H1 (cell line): Measurements from ENCODE around the gene TNFAIP2. TPM values are rescaled to one million over a fixed set of nuclear protein-coding genes. Genes with fewer than 3 reads are reported as not detected.

Experiments
- CTCF ChIA-PET: fragments of 300-600 bp; sonication (Branson Sonifier 250); formaldehyde crosslinking; loops from one replicate; lab custom pipeline; 2021; ENCODE audit not compliant: partially characterized antibody; lab: Charles Lee
- POLR2A ChIA-PET: fragments of 300-600 bp; sonication (Branson Sonifier 250); formaldehyde crosslinking; loops from one replicate; lab custom pipeline; 2021; ENCODE audit warnings: inconsistent platforms; ENCODE audit not compliant: partially characterized antibody; lab: Charles Lee
- DNase-seq, 2 experiments: peaks; one replicate each; pipeline versions ENCODE4 v3.0.0 to v3.0.0-alpha.2; 2010 to 2022; ENCODE audit warnings: low spot score in 2 of 2, low read depth in 1 of 2, mixed read lengths in 1 of 2
- FAIRE-seq: peaks from 2 replicates; lab custom pipeline; 2011; peaks lifted over from hg19 to GRCh38; lab: Jason Lieb, UNC
- H2AFZ ChIP-seq: 2 replicates; pipeline ENCODE4 v1.8.1; 2012; ENCODE audit warnings: low read length, inconsistent platforms
- H2AK5ac ChIP-seq: 2 replicates; pipeline ENCODE4 v1.6.1; 2013; ENCODE audit warnings: low read depth, low read length
- H2BK120ac ChIP-seq: replicated peaks from 2 replicates; pipeline ENCODE3; 2013; ENCODE audit warnings: low read depth, low read length, inconsistent platforms
- H2BK12ac ChIP-seq: 2 replicates; pipeline ENCODE4 v1.6.1; 2013; ENCODE audit warnings: low read depth, low read length
- H2BK15ac ChIP-seq: 2 replicates; pipeline ENCODE4 v1.6.1; 2013; ENCODE audit warnings: low read length
- H2BK20ac ChIP-seq: 2 replicates; pipeline ENCODE4 v1.6.1; 2013; ENCODE audit warnings: low read length
- H2BK5ac ChIP-seq: 2 replicates; pipeline ENCODE4 v1.6.1; 2013; ENCODE audit warnings: low read depth, low read length
- H3K14ac ChIP-seq: 2 replicates; pipeline ENCODE4 v1.6.1; 2013; ENCODE audit warnings: inconsistent platforms; ENCODE audit not compliant: insufficient read length
- H3K18ac ChIP-seq: 2 replicates; pipeline ENCODE4 v1.6.1; 2013; ENCODE audit warnings: low read length; ENCODE audit errors: extremely low read depth
- H3K23ac ChIP-seq: 2 replicates; pipeline ENCODE4 v1.6.1; 2013; ENCODE audit warnings: inconsistent platforms; ENCODE audit not compliant: insufficient read length
- H3K23me2 ChIP-seq: 2 replicates; pipeline ENCODE4 v1.6.1; 2013; ENCODE audit warnings: low read depth, low read length
- H3K27ac ChIP-seq: 2 replicates; pipeline ENCODE4 v1.6.1; 2011; ENCODE audit warnings: low read depth, low read length, inconsistent platforms
- H3K27me3 ChIP-seq, 4 experiments: replicated peaks in 1 of 4; 1 replicate in 1 of 4; 2 replicates in 3 of 4; pipeline versions ENCODE4 v1.6.1 to v1.8.1; 2011 to 2013; ENCODE audit warnings: low read length in 3 of 4, mild to moderate bottlenecking in 3 of 4, inconsistent platforms in 2 of 4, mixed read lengths in 2 of 4, moderate library complexity in 1 of 4; ENCODE audit not compliant: control insufficient read depth in 3 of 4, insufficient read depth in 3 of 4; ENCODE audit errors: extremely low read depth in 1 of 4
- H3K36me3 ChIP-seq, 4 experiments: 2 replicates each; pipeline versions ENCODE4 v1.6.1 to v1.8.1; 2011 to 2013; ENCODE audit warnings: mild to moderate bottlenecking in 4 of 4, low read length in 3 of 4, moderate library complexity in 2 of 4, control low read depth in 1 of 4, inconsistent platforms in 1 of 4; ENCODE audit not compliant: insufficient read depth in 4 of 4, control insufficient read depth in 2 of 4
- H3K4ac ChIP-seq: replicated peaks from 2 replicates; pipeline ENCODE3; 2013; ENCODE audit warnings: low read length, low read depth, mixed read lengths, inconsistent platforms; ENCODE audit not compliant: insufficient read length
- H3K4me1 ChIP-seq, 4 experiments: replicated peaks in 1 of 4; 1 replicate in 1 of 4; 2 replicates in 3 of 4; pipeline versions ENCODE4 v1.6.1 to v1.8.1; 2011 to 2013; ENCODE audit warnings: low read length in 3 of 4, inconsistent platforms in 2 of 4, mixed read lengths in 1 of 4; ENCODE audit not compliant: insufficient read depth in 4 of 4, control insufficient read depth in 3 of 4
- H3K4me2 ChIP-seq, 2 experiments: 2 replicates each; pipeline versions ENCODE4 v1.6.1 to v1.8.1; 2011 to 2013; ENCODE audit warnings: low read depth in 2 of 2, low read length in 2 of 2, control low read depth in 1 of 2, inconsistent platforms in 1 of 2, mild to moderate bottlenecking in 1 of 2; ENCODE audit not compliant: insufficient read depth in 1 of 2
- H3K4me3 ChIP-seq, 4 experiments: fragments of 200-600, 300-600 bp in 1 of 4; sonication (generic), shearing (Covaris generic), sonication (Bioruptor Twin) in 1 of 4; 2 replicates each; pipeline versions ENCODE4 v1.5.1 to v1.8.1; 2011 to 2016; ENCODE audit warnings: low read length in 4 of 4, low read depth in 3 of 4, control low read depth in 2 of 4, inconsistent platforms in 2 of 4, mild to moderate bottlenecking in 2 of 4, mixed read lengths in 1 of 4, moderate library complexity in 1 of 4; ENCODE audit not compliant: insufficient read depth in 2 of 4; ENCODE audit errors: extremely low read depth in 1 of 4
- H3K56ac ChIP-seq: replicated peaks from 2 replicates; pipeline ENCODE3; 2013; ENCODE audit warnings: low read depth, mild to moderate bottlenecking, mixed read lengths, low read length, inconsistent platforms; ENCODE audit not compliant: insufficient read length
- H3K79me1 ChIP-seq: 2 replicates; pipeline ENCODE4 v1.6.1; 2013; ENCODE audit warnings: low read depth, low read length, control low read depth
- H3K79me2 ChIP-seq, 2 experiments: 2 replicates each; pipeline versions ENCODE4 v1.6.1 to v1.8.1; 2012 to 2013; ENCODE audit warnings: low read length in 2 of 2, mild to moderate bottlenecking in 2 of 2, inconsistent platforms in 1 of 2; ENCODE audit not compliant: insufficient read depth in 2 of 2, control insufficient read depth in 1 of 2
- H3K9ac ChIP-seq, 4 experiments: replicated peaks in 1 of 4; 1 replicate in 1 of 4; 2 replicates in 3 of 4; pipeline versions ENCODE4 v1.6.1 to v1.8.1; 2011 to 2013; ENCODE audit warnings: low read depth in 3 of 4, low read length in 3 of 4, control low read depth in 2 of 4, mild to moderate bottlenecking in 2 of 4, moderate library complexity in 2 of 4, inconsistent platforms in 1 of 4; ENCODE audit errors: extremely low read depth in 1 of 4
- H3K9me3 ChIP-seq, 2 experiments: 2 replicates each; pipeline versions ENCODE4 v1.6.1 to v1.8.1; 2012 to 2013; ENCODE audit warnings: mild to moderate bottlenecking in 2 of 2, moderate library complexity in 2 of 2, control low read depth in 1 of 2, inconsistent platforms in 1 of 2, low read depth in 1 of 2, low read length in 1 of 2, mixed read lengths in 1 of 2; ENCODE audit not compliant: insufficient read depth in 2 of 2
- H4K20me1 ChIP-seq, 2 experiments: replicated peaks in 1 of 2; 2 replicates each; pipeline versions ENCODE3 to v1.8.1; 2011 to 2013; ENCODE audit warnings: inconsistent platforms in 2 of 2, low read length in 2 of 2, mild to moderate bottlenecking in 1 of 2; ENCODE audit not compliant: insufficient read depth in 2 of 2, control insufficient read depth in 1 of 2
- H4K5ac ChIP-seq: 2 replicates; pipeline ENCODE4 v1.6.1; 2013; ENCODE audit warnings: low read length, low read depth, mixed read lengths, inconsistent platforms; ENCODE audit not compliant: insufficient read length
- H4K8ac ChIP-seq: 2 replicates; pipeline ENCODE4 v1.8.0; 2013; ENCODE audit warnings: mild to moderate bottlenecking, moderate library complexity, low read length, inconsistent platforms; ENCODE audit not compliant: insufficient read depth; ENCODE audit errors: extremely low read depth
- H4K91ac ChIP-seq: replicated peaks from 2 replicates; pipeline ENCODE3; 2013; ENCODE audit warnings: low read length, mixed read lengths, inconsistent platforms; ENCODE audit not compliant: insufficient read length
- CHD2 ChIP-seq: IDR thresholded peaks from 2 replicates; pipeline ENCODE4 v1.6.1; 2012; ENCODE audit warnings: low read length, improper control_type of control experiment
- JUN ChIP-seq: IDR thresholded peaks from 2 replicates; pipeline ENCODE4 v1.6.1; 2011; ENCODE audit warnings: low read depth, mild to moderate bottlenecking, improper control_type of control experiment, low read length
- JUND ChIP-seq: IDR thresholded peaks from 2 replicates; pipeline ENCODE4 v1.6.1; 2011; ENCODE audit warnings: mild to moderate bottlenecking, improper control_type of control experiment, low read length
- KDM4A ChIP-seq: IDR thresholded peaks from one replicate; pipeline ENCODE4 v1.7.1; 2012; ENCODE audit warnings: low read depth, mild to moderate bottlenecking, moderate library complexity, low read length, inconsistent platforms; ENCODE audit not compliant: severe bottlenecking
- KDM5A ChIP-seq: fragments of 200-600 bp; IDR thresholded peaks from 2 replicates; pipeline ENCODE4 v1.7.1; 2012; ENCODE audit warnings: mild to moderate bottlenecking, low read length, inconsistent platforms, mixed read lengths
- RBBP5 ChIP-seq: IDR thresholded peaks from 2 replicates; pipeline ENCODE4 v1.7.1; 2012; ENCODE audit warnings: low read depth, mild to moderate bottlenecking, inconsistent platforms, low read length, moderate library complexity, borderline replicate concordance
- SAP30 ChIP-seq: fragments of 300-600 bp; sonication (generic); IDR thresholded peaks from 2 replicates; pipeline ENCODE4 v1.7.1; 2012; ENCODE audit warnings: low read length, moderate library complexity, mild to moderate bottlenecking, inconsistent platforms; ENCODE audit not compliant: insufficient read depth, insufficient replicate concordance
- SIX5 ChIP-seq: IDR thresholded peaks from 2 replicates; pipeline ENCODE4 v1.6.1; 2011; ENCODE audit warnings: mild to moderate bottlenecking, low read depth, low read length
- SRF ChIP-seq: IDR thresholded peaks from 2 replicates; pipeline ENCODE4 v1.6.1; 2011; ENCODE audit warnings: mild to moderate bottlenecking, low read depth, low read length, moderate library complexity
- TBP ChIP-seq: IDR thresholded peaks from 2 replicates; pipeline ENCODE4 v1.6.1; 2011; ENCODE audit warnings: low read depth, low read length, improper control_type of control experiment
- WGBS, 2 experiments: shearing (Covaris generic) in 1 of 2; methylation state at CpG; one replicate each; pipeline versions ENCODE4 v1.1.6 to v1.1.7; 2013 to 2015; ENCODE audit warnings: low lambda C conversion rate in 2 of 2, mixed read lengths in 2 of 2, inconsistent platforms in 1 of 2, low coverage in 1 of 2, missing lambda C conversion rate in 1 of 2; ENCODE audit not compliant: insufficient replicate concordance in 2 of 2, insufficient coverage in 1 of 2, insufficient read length in 1 of 2; ENCODE audit errors: extremely low coverage in 1 of 2, missing lambda C conversion rate in 1 of 2; 5-methylcytosine and 5-hydroxymethylcytosine counted together
- polyA plus RNA-seq, 7 experiments: library from polyadenylated mRNA; depleted of rRNA in 3 of 7; stranded (reverse) in 5 of 7; unstranded in 2 of 7; fragments of >200 nt in 5 of 7; fragments of 200-250 nt in 2 of 7; gene quantifications; 1 replicate in 5 of 7; 2 replicates in 1 of 7; 4 replicates in 1 of 7; pipeline versions ENCODE4 v1.2.1 to v1.2.3, GENCODE V29; 2011 to 2013; ENCODE audit warnings: missing spikeins in 2 of 7, mixed read lengths in 2 of 7
- total RNA-seq: library from RNA; stranded (reverse); fragmentation: NEBNext Ultra II Directional; extraction: Animal tissue kit (Norgen Biotek cat#: 25700); gene quantifications from 2 replicates; pipeline ENCODE4 v1.2.1, GENCODE V29; 2021

The TNFAIP2 gene
- total and polyA plus RNA-seq, 2 of the 8 experiments (the other 6 are each of a cell fraction or from before 2014, with no cell fraction given), result 28.3 to 34.5 TPM

- ChIA-PET CTCF (interaction anchor here (0.6 to 7.0 kb wide), 21 partner anchors 10 to 233 kb away, joined by 3 to 74 read pairs (median 4); partner anchors contain the start of gene EXOC3L4), POLR2A (no interaction called here)
- Histone ChIP-seq H2BK5ac (no peak overlapping the region), H3K79me2 (no peaks in the 10 kb centered on the region), H3K36me3 (no peaks in the 10 kb centered on the region), H3K27me3 (peaks cover 0 to 13% (median 9%) of the 10 kb centered on the region in 4 experiments; a peak in 3 of 7 replicates), H3K4me2 (no peak overlapping the region), H3K4me1 (peaks cover 0 to 6% (median 0%) of the 10 kb centered on the region in 4 experiments; a peak in 2 of 7 replicates), H4K91ac (no peak overlapping the region), H3K79me1 (no peaks in the 10 kb centered on the region), H2AFZ (no peak overlapping the region), H3K4ac (no peak overlapping the region), H4K8ac (peak overlapping the region; percentile 35; the same call in 1 of the 2 replicates), H3K9me3 (no peaks in the 10 kb centered on the region), H3K23ac (no peak overlapping the region), H3K56ac (no peak overlapping the region), H3K27ac (no peak overlapping the region), H2BK20ac (no peak overlapping the region), H4K5ac (no peak overlapping the region), H3K9ac (no peak overlapping the region), H2BK15ac (peak overlapping the region; percentile 61; the same call in 1 of the 2 replicates), H2BK120ac (no peak overlapping the region), H3K4me3 (no peak overlapping the region), H4K20me1 (peaks cover 0 to 5% of the 10 kb centered on the region in 2 experiments), H3K23me2 (peaks cover 26% of the 10 kb centered on the region; the same call in 1 of the 2 replicates), H2BK12ac (0 out of 2 replicates have a peak overlapping the region, but pooled peaks have one; percentile 28), H2AK5ac (no peak overlapping the region), H3K14ac (no peak overlapping the region), H3K18ac (no peak overlapping the region)
- TF ChIP-seq KDM4A (no peak), RBBP5 (no peak), SRF (no peak), TBP (no peak), JUN (no peak), SAP30 (no peak), SIX5 (no peak), KDM5A (no peak), JUND (no peak), CHD2 (no peak)
- no peak for FAIRE-seq
- DNase-seq, result no peak
- 88% methylated on average over 11 of the region's 11 CpGs; no CpG with 5 or more reads in 1 of the 2 experiments for WGBS, 2 experiments
These were observed 44.2 kb upstream of the TNFAIP2 start for GRCh38 chr14:103078860-103079587.
